H1 (cell line): Measurements from ENCODE around the gene CCDC78. TPM values are rescaled to one million over a fixed set of nuclear protein-coding genes. Genes with fewer than 3 reads are reported as not detected.

Source experiments
- CBX8 ChIP-seq: fragments of 300-800, 300-1000 bp; sonication (generic); IDR thresholded peaks from 2 replicates; pipeline ENCODE4 v1.7.1; 2016; ENCODE audit warnings: low read depth, low read length, borderline replicate concordance
- CHD1 ChIP-seq: IDR thresholded peaks from 2 replicates; pipeline ENCODE4 v1.6.1; 2012; ENCODE audit warnings: low read depth, low read length, improper control_type of control experiment
- KDM1A ChIP-seq: fragments of 200-600, 300-600 bp; sonication (generic); IDR thresholded peaks from 2 replicates; pipeline ENCODE4 v1.7.1; 2016; ENCODE audit warnings: mild to moderate bottlenecking, low read length, borderline replicate concordance
- TCF12 ChIP-seq: IDR thresholded peaks from 2 replicates; pipeline ENCODE4 v1.6.1; 2011; ENCODE audit warnings: low read depth, mild to moderate bottlenecking, low read length
- polyA plus RNA-seq, 7 experiments: library from polyadenylated mRNA; depleted of rRNA in 3 of 7; stranded (reverse) in 5 of 7; unstranded in 2 of 7; fragments of >200 nt in 5 of 7; fragments of 200-250 nt in 2 of 7; gene quantifications; 1 replicate in 5 of 7; 2 replicates in 1 of 7; 4 replicates in 1 of 7; pipeline versions ENCODE4 v1.2.1 to v1.2.3, GENCODE V29; 2011 to 2013; ENCODE audit warnings: missing spikeins in 2 of 7, mixed read lengths in 2 of 7
- total RNA-seq: library from RNA; stranded (reverse); fragmentation: NEBNext Ultra II Directional; extraction: Animal tissue kit (Norgen Biotek cat#: 25700); gene quantifications from 2 replicates; pipeline ENCODE4 v1.2.1, GENCODE V29; 2021
- TF ChIP-seq, protein P1 (sequence below): IDR thresholded peaks from 2 replicates; pipeline ENCODE4 v1.6.1; 2011; ENCODE audit warnings: low read length, improper control_type of control experiment

CCDC78 gene
- total and polyA plus RNA-seq, 2 of the 8 experiments (the other 6 are each of a cell fraction or from before 2014, with no cell fraction given), result 7.1 to 8.5 TPM

DNA sequence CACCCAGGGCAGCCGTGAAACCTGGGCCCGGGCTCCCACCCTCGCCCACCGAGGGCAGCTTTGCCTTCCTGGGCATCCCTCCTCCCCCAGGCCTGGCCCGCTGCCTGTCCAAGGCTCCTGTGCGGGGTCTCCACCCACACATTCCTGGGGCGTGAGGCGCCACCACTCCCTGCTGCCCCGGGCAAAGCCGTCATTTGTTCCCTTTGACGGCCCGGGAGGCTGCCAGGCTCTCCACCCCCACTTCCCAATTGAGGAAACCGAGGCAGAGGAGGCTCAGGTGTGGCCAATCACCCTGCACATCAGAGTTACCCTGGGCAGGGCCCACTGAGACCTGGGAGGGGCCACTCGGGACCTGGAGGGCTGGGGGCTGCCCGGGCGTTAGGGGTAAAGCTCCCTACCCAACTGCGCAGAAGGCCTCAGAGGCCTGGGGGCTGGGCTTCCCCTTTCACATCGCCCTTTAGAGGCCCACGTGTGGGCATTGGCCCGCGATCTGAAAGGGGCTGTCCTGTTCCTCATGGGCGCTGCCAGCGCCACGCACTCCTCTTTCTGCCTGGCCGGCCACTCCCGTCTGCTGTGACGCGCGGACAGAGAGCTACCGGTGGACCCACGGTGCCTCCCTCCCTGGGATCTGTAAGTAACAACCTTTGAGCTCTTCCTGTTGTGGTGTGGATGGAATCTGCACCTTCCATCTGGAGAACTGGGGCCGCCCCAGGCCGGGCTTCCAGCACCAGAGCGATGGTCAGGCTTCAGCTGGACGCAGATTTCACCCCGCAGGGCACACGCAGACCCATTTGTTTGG is 34.5 kb upstream of the CCDC78 start, which contains the start of gene MSLN (continued):
- TF ChIP-seq TCF12 (no peak), KDM1A (no peak), CBX8 (no peak), CHD1 (no peak)
- TF ChIP-seq, protein P1, sequence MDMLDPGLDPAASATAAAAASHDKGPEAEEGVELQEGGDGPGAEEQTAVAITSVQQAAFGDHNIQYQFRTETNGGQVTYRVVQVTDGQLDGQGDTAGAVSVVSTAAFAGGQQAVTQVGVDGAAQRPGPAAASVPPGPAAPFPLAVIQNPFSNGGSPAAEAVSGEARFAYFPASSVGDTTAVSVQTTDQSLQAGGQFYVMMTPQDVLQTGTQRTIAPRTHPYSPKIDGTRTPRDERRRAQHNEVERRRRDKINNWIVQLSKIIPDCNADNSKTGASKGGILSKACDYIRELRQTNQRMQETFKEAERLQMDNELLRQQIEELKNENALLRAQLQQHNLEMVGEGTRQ, result no peak
